Calu3 (cell line): Measurements from ENCODE around the gene CMTM8. TPM values are rescaled to one million over a fixed set of nuclear protein-coding genes. Genes with fewer than 3 reads are reported as not detected.

ENCODE experiments used
- BruUV-seq: library from RNA; stranded (reverse); fragments of 400-500 nt; replicated peaks from 2 replicates; lab custom pipeline; 2021; lab: Mats Ljungman, UMichigan
- CTCF ChIA-PET: fragments of 300-600 bp; sonication (Branson Sonifier 250); formaldehyde crosslinking; loops from one replicate; lab custom pipeline; 2022; ENCODE audit warnings: antibody characterized with exemption; lab: Charles Lee
- DNase-seq: peaks from one replicate; pipeline ENCODE4 v3.0.0; 2022
- H3K27ac Mint-ChIP-seq: one replicate; pipeline ENCODE4 v1.8.0; 2022; ENCODE audit warnings: mixed read lengths; ENCODE audit not compliant: unreplicated experiment
- H3K27me3 Mint-ChIP-seq: one replicate; pipeline ENCODE4 v1.8.0; 2022; ENCODE audit warnings: mixed read lengths; ENCODE audit not compliant: unreplicated experiment
- H3K36me3 Mint-ChIP-seq: one replicate; pipeline ENCODE4 v1.8.0; 2022; ENCODE audit warnings: mild to moderate bottlenecking, moderate library complexity, mixed read lengths; ENCODE audit not compliant: insufficient read depth, unreplicated experiment
- H3K4me1 Mint-ChIP-seq: one replicate; pipeline ENCODE4 v1.8.0; 2022; ENCODE audit warnings: mild to moderate bottlenecking, low read depth, mixed read lengths; ENCODE audit not compliant: unreplicated experiment
- H3K4me3 Mint-ChIP-seq: one replicate; pipeline ENCODE4 v1.8.0; 2022; ENCODE audit warnings: mild to moderate bottlenecking, low read depth, moderate library complexity, mixed read lengths; ENCODE audit not compliant: unreplicated experiment
- H3K9me3 Mint-ChIP-seq: one replicate; pipeline ENCODE4 v1.8.0; 2022; ENCODE audit warnings: low read depth, mixed read lengths; ENCODE audit not compliant: unreplicated experiment
- CTCF ChIP-seq: fragments of 200-600 bp; IDR thresholded peaks from one replicate; pipeline ENCODE4 v1.8.0; 2022; ENCODE audit warnings: antibody characterized with exemption; ENCODE audit not compliant: unreplicated experiment
- intact Hi-C: fragments of 100-400 bp; cut with micrococcal nuclease; formaldehyde crosslinking; loops from one replicate; pipeline ENCODE4 v1.10.0; 2022; ENCODE audit not compliant: unreplicated experiment
- total RNA-seq: library from RNA; stranded (reverse); gene quantifications from 2 replicates; pipeline ENCODE4 v1.2.3, GENCODE V29; 2022

CMTM8 gene
- total RNA-seq, 1 experiment from 2014 or later: 19.0 TPM

DNA sequence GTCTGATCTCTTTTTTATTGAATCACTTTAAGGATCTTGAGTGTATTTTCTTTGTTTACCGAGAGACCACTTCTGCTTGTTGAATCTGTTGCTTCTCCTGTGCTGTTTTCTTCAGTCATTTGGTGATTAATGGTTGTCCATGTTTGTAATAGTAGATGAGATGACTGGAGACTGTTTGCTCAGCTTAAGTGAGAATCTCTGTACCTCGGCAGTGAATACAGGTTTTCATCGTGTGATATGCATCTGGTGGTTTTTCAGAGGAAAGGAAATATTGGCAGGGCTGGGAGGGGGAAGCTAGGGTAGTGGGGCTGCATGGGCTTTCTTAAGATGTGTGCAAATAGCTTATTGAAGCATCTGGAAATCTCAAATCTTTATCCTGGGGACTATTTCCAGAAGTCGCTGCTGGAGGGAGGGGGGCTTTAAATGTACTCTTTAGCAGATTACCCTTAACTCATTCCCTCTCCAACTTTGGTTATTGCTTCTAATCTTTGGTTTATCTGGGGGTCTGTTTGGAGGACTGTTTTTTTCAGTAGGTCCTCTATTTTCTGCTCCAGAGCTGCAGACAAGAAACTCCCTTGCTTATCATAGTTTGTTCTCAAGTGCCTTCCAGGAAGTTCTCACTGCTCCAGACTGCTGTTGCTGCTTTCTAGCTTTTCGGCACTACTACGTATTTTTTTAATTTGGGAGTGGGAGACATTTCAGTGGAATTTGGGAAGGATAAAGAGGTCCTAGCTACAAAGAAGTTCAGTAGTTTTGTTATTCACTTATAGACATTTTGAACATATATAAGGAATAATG is 19.4 kb downstream of the CMTM8 start:
- TF ChIP-seq CTCF: no peak
- Mint-ChIP-seq H3K27ac (no peak overlapping the region), H3K27me3 (no peaks in the 10 kb centered on the region), H3K4me3 (no peak overlapping the region), H3K36me3 (no peaks in the 10 kb centered on the region), H3K9me3 (no peaks in the 10 kb centered on the region), H3K4me1 (no peaks in the 10 kb centered on the region)
- CTCF ChIA-PET: interaction anchor here (0.6 kb wide), 1 partner anchor 599 kb away, joined by 5 read pairs; no protein-coding TSS in a partner anchor
- no TSS peak for BruUV-seq
- DNase-seq: no peak
- intact Hi-C loops: no loop called here

- no peak for TF ChIP-seq CTCF
- H3K4me3 Mint-ChIP-seq: no peak overlapping the region
- no peaks in the 10 kb centered on the region for H3K27me3 Mint-ChIP-seq
- no peaks in the 10 kb centered on the region for H3K36me3 Mint-ChIP-seq
- no peak overlapping the region for H3K27ac Mint-ChIP-seq
- no peaks in the 10 kb centered on the region for H3K4me1 Mint-ChIP-seq
- intact Hi-C loops: no loop called here
- BruUV-seq: no TSS peak
- CTCF ChIA-PET: no interaction called here
- H3K9me3 Mint-ChIP-seq: no peaks in the 10 kb centered on the region
- DNase-seq: no peak
These were observed 20.4 kb downstream of the CMTM8 start for GRCh38 chr3:32258869-32259268.

DNA sequence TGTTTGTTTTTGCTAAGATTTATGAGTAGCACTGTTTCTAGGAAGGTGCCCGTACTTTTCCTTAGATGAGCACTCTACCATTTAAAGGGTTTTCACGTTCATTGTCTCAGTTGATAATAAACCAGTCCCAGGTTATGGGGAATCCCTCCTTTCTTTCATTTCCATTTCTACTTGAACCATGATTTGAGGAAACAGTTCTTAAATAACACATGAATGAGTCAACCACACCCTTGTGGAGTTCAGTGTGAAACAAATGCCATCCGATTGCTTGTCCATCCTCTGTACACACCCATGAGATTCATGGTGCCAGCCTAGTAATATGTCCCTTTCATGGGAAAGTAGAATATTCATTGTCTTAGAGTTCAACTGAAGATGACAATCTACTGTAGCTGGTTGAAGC is 23.1 kb downstream of the CMTM8 start:
- TF ChIP-seq CTCF: no peak
- no peak overlapping the region for H3K27ac Mint-ChIP-seq
- H3K27me3 Mint-ChIP-seq: no peaks in the 10 kb centered on the region
- no peaks in the 10 kb centered on the region for H3K36me3 Mint-ChIP-seq
- H3K4me3 Mint-ChIP-seq: no peak overlapping the region
- DNase-seq: no peak
- intact Hi-C loops: no loop called here
- no TSS peak for BruUV-seq
- no peaks in the 10 kb centered on the region for H3K9me3 Mint-ChIP-seq
- no peaks in the 10 kb centered on the region for H3K4me1 Mint-ChIP-seq
- CTCF ChIA-PET: no interaction called here

GRCh38 chr3:32262201-32262600 is 23.7 kb downstream of the CMTM8 start:
- TF ChIP-seq CTCF: no peak
- H3K27ac Mint-ChIP-seq: no peak overlapping the region
- no peaks in the 10 kb centered on the region for H3K36me3 Mint-ChIP-seq
- intact Hi-C loops: no loop called here
- no TSS peak for BruUV-seq
- no peak for DNase-seq
- no peaks in the 10 kb centered on the region for H3K27me3 Mint-ChIP-seq
- no peak overlapping the region for H3K4me3 Mint-ChIP-seq
- H3K4me1 Mint-ChIP-seq: no peaks in the 10 kb centered on the region
- H3K9me3 Mint-ChIP-seq: no peaks in the 10 kb centered on the region
- CTCF ChIA-PET: no interaction called here
